ENCODE measurements around the gene FYB1.

- TF ChIP-seq CTCF (conservative IDR thresholded peaks at IDR 0.05), result no peak
- no peak for TF ChIP-seq ZFX (IDR thresholded peaks at IDR 0.05)
Observed at GRCh38 chr5:39161578-39161977, 57.8 kb downstream of the FYB1 start.

Measured in C4-2B (cell line).